ENCODE results near the gene RALGPS1.

DNA sequence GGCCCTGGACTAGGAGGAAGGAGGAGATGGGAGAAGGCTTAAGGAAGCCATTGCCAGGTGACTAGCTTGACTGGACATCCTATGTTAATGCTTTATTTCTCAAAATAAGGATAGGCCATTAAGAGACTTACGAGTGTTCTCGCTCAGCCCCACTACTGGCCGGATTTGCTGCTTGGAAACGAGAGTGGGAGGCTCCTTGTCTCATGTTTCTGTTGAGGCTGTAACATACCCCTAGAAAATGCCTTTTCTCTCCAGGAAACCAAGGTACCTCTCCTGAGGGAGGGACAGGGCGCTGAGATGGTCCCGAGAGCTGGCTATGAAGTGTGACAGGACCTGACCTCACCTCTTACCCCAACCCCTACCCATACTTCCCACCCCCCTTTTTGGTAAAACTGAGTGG is 60.0 kb downstream of the RALGPS1 start:
- TF ChIP-seq POLR2AphosphoS5 (IDR thresholded peaks at IDR 0.05; ENCODE audit: insufficient read depth in 1 of 2, low read depth in 1 of 2) (no peak), CTCF (IDR thresholded peaks at IDR 0.05) (no peak), POLR2A (IDR thresholded peaks at IDR 0.05) (no peak)

Measured in vagina (tissue), 2 donors.